HG03108 (cell line): ENCODE results near the gene LCE1C.

ENCODE experiments used
- ATAC-seq: cut with Tn5 transposase; IDR thresholded peaks from one replicate; pipeline ENCODE4 v1.9.1; 2021; ENCODE audit warnings: moderate library complexity; ENCODE audit not compliant: unreplicated experiment

The LCE1C gene, protein sequence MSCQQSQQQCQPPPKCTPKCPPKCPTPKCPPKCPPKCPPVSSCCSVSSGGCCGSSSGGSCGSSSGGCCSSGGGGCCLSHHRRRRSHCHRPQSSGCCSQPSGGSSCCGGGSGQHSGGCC

GRCh38 chr1:152806576-152806975, at the start of gene LCE1C:
LCE1C (minus strand) TSS chr1:152806651; CDS start chr1:152805478, 1,173 bp downstream.
- ATAC-seq = no peak

DNA sequence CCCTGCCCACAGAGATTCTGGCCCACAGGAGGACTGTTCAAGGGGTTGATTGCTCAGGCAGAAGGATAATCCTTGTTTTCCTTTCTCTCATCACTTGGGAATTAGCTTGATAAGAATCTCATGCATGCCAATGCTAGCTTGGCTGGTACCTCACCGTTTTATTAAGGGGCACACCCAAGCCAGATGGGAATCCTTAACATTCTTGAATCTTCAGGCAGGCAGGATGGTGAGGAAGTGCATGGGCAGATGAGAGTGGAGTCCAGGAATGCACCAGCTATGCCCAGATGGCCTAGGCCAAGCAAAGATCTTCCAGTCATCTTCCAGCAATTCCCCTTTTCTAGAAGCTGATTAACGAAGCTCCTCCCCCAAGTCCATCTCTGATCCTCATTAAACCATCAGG, 49.2 kb upstream of the LCE1C start:
- ATAC-seq = no peak

GRCh38 chr1:152842556-152842955, 36.1 kb upstream of the LCE1C start, which contains the start of gene LCE6A:
LCE6A (plus strand) TSS chr1:152842856; CDS start chr1:152843521, 665 bp downstream.
- ATAC-seq = no peak

GRCh38 chr1:152836870-152837269, 30.4 kb upstream of the LCE1C start:
- no peak for ATAC-seq

- no peak for ATAC-seq
Observed at GRCh38 chr1:152827173-152827572, 20.7 kb upstream of the LCE1C start, which contains the start of gene LCE1A. LCE1A (plus strand) TSS chr1:152827473; CDS start chr1:152827473, 0 bp downstream.

DNA sequence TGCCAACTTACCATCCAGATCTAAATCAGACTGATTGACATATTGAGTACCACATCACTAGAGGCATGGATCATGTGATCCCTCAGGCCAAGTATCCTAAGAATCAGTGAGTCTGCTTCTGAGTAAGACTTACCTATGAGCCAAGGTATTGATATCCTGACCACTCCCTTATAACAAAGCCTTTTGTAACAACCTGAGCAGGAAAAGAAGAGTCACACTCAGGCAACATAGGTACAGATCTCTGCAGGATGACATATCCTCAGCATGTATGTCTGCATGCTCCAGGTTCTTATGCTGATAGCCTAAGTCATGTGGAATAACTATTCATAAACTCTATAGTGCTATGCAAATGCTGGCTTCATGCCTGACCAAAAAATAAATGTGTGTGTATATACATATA, 18.5 kb upstream of the LCE1C start:
- no peak for ATAC-seq

DNA sequence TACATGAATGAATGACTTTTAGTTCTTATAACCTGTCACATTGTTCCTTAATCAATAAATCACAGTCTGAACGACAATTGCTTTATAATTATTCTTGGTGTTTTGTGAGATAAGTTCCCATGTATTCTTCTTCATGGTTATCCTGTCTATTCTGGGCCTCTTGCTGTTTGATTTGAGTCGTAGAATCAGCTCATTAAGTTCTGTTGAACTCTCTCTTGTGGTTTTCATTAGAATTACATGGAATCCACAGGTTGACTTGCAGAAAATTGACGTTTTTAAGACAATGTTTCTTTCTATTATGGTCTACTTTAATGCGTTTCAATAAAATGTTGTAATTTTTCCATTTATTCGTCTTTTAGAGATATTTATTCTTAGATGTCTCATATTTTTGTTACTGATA, 16.8 kb upstream of the LCE1C start:
- no peak for ATAC-seq

DNA sequence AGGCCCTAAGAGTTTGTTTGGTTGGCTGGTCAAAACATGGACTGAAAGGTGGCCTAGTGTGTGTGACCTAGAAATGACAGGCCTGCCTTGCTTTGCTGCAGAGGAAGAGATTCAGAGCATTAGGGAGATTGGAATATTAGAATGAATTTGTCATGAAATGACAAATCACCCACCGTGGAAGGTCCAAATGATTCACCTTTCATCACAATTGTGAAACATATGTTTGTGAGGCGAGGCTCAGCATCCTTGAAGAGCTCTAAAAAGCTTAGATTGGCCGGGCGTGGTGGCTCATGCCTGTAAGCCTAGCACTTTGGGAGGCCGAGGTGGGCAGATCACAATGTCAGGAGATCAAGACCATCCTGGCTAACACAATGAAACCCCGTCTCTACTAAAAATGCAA, 10.9 kb upstream of the LCE1C start:
- ATAC-seq = no peak

DNA sequence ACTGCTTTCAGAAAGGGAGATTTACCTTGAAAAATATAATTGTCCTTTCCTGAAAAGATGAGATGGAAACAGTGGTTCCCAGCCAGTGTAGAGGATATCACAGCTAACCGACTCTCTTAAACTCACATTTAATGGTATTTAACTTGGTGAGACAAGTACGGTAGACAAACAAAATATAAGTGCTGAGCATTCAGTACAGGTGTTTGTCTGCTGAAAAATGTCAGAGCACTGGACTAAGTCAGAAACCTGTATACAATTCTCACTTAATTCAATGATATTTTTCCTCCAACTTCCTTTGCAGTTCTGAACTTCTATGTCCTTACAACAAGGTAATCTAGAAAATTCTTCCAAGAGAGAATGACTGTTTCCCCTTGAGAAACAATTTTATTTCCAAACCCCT, 5.2 kb upstream of the LCE1C start, which contains the start of gene LCE1B:
LCE1B (plus strand) TSS at position 301 of the 400 bp plus-strand sequence. CDS start 476 bp downstream, outside the sequence.
- no peak for ATAC-seq

GRCh38 chr1:152811050-152811449, 4.6 kb upstream of the LCE1C start:
- ATAC-seq = no peak

DNA sequence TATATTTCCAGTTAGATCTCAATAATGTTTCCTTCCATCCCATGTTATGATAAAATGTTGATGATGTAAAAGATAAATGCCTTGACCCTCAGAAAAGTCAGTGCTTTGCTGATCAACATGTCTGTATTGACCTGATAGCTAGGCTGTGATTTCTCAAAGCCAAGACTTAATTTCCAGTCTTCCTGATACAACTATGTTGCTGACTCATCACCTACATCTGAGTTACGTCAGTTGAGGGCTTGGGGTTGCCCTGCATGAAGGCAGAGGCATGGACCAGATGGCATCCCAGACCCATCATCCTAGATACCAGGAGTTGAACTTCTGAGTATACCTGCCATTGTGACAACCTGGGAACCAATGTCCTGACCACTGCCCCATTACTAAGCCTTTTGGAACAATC, 5.1 kb downstream of the LCE1C start:
- ATAC-seq = no peak

DNA sequence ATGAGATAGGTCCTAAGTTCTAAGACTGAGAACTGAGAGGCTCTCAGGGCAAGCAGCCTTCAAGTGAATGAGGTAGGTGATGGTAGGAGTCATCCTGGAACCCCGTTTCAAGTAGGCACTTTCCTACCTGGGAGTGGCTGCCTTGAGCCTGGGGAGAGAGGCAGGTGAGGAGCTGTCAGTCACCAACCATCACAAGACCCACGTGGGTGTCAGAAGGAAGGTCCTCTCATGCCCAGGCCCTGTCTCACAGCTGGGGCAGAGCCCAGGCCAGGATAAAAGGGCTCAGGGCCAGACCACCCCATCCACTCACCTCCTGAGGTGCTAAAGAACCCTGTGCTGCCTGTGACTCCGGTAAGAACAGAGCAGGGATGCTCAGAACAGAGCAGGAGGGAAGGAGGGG, 10.0 kb downstream of the LCE1C start, which contains the start of gene LCE1D:
LCE1D (plus strand) TSS at position 301 of the 400 bp plus-strand sequence. CDS start 1,074 bp downstream, outside the sequence.
- no peak for ATAC-seq

- ATAC-seq = no peak
Observed at GRCh38 chr1:152795686-152796085, 10.8 kb downstream of the LCE1C start.

- no peak for ATAC-seq
Observed at GRCh38 chr1:152786077-152786476, 20.4 kb downstream of the LCE1C start, which contains the start of gene LCE1E. LCE1E (plus strand) TSS chr1:152786257; CDS start chr1:152787300, 1,043 bp downstream.

- no peak for ATAC-seq
Observed at GRCh38 chr1:152783095-152783494, 23.4 kb downstream of the LCE1C start.

GRCh38 chr1:152777510-152778137, 28.8 kb downstream of the LCE1C start:
- no peak for ATAC-seq

DNA sequence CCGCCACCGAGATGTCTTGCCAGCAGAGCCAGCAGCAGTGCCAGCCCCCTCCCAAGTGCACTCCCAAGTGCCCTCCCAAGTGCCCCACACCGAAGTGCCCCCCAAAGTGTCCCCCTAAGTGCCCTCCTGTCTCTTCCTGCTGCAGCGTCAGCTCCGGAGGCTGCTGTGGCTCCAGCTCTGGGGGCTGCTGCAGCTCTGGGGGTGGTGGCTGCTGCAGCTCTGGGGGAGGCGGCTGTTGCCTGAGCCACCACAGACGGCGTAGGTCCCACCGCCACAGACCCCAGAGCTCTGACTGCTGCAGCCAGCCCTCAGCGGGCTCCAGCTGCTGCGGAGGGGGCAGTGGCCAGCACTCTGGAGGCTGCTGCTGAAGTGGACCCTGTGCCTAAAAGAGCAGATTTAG, 30.1 kb downstream of the LCE1C start:
- no peak for ATAC-seq

GRCh38 chr1:152774875-152775274, 31.6 kb downstream of the LCE1C start, which contains the start of gene LCE1F:
LCE1F (plus strand) TSS chr1:152775140; CDS start chr1:152776372, 1,232 bp downstream.
- ATAC-seq = no peak

GRCh38 chr1:152770411-152770810, 36.0 kb downstream of the LCE1C start:
- ATAC-seq = no peak

- no peak for ATAC-seq
Observed at GRCh38 chr1:152768847-152769533, 37.5 kb downstream of the LCE1C start.

GRCh38 chr1:152761609-152762213, 44.7 kb downstream of the LCE1C start:
- no peak for ATAC-seq
